COLO668 (cell line): Measurements from ENCODE around the gene PAK1IP1.
"Not testable (repeated sequence)": the region's sequence is repeated elsewhere in the genome, so short reads cannot be mapped to it uniquely, and the experiment has no call there.

Experiments
- DNase-seq: peaks from one replicate; lab custom pipeline; 2025; ENCODE audit not compliant: unreplicated experiment; lab: John Stamatoyannopoulos, UW

The PAK1IP1 gene

GRCh38 chr6:10742251-10742650 is 47.5 kb downstream of the PAK1IP1 start:
- no peak for DNase-seq

- DNase-seq, result no peak
These were observed 48.7 kb downstream of the PAK1IP1 start for GRCh38 chr6:10743515-10743914.

- no peak for DNase-seq
These were observed 50.3 kb downstream of the PAK1IP1 start for GRCh38 chr6:10745116-10745515.

- no peak for DNase-seq
These were observed 52.1 kb downstream of the PAK1IP1 start for GRCh38 chr6:10746915-10747250.

- peak; percentile 98 for DNase-seq
These were observed 52.6 kb downstream of the PAK1IP1 start, which contains the start of gene TMEM14B for GRCh38 chr6:10747251-10747972. Gene TMEM14B (plus strand): TSS chr6:10747805. CDS start chr6:10749246, 1,441 bp downstream.

GRCh38 chr6:10749734-10750133 is 55.0 kb downstream of the PAK1IP1 start:
- no peak for DNase-seq

- DNase-seq, result not testable (repeated sequence)
These were observed 55.8 kb downstream of the PAK1IP1 start for GRCh38 chr6:10750568-10750967.

GRCh38 chr6:10751757-10752156 is 57.0 kb downstream of the PAK1IP1 start:
- DNase-seq, result not testable (repeated sequence)

- DNase-seq, result no peak
These were observed 61.3 kb downstream of the PAK1IP1 start for GRCh38 chr6:10756085-10756484.
